GM23248 (cell line): Measurements from ENCODE around the gene NTNG1.
"Not testable (repeated sequence)": the region's sequence is repeated elsewhere in the genome, so short reads cannot be mapped to it uniquely, and the experiment has no call there.

Experiments used
- EZH2 ChIP-seq: fragments of 200-600 bp; sonication (generic); IDR thresholded peaks from 2 replicates; pipeline ENCODE4 v1.6.1; 2018; ENCODE audit warnings: antibody characterized with exemption, mild to moderate bottlenecking; ENCODE audit not compliant: insufficient read depth, poor library complexity, severe bottlenecking
- EZH2phosphoT487 ChIP-seq: fragments of 200-600 bp; sonication (generic); IDR thresholded peaks from 2 replicates; pipeline ENCODE4 v1.6.1; 2018; ENCODE audit warnings: antibody characterized with exemption, moderate library complexity, mild to moderate bottlenecking, low read depth; ENCODE audit not compliant: insufficient read depth

- TF ChIP-seq EZH2phosphoT487, EZH2: not testable (repeated sequence)
These were observed 47.4 kb upstream of the NTNG1 start for GRCh38 chr1:107093395-107093794.
